NT2/D1 (cell line): ENCODE measurements around the gene CSTB.

Experiments
- SUZ12 ChIP-seq: IDR thresholded peaks from 2 replicates; pipeline ENCODE4 v1.6.1; 2011; ENCODE audit not compliant: insufficient read length, insufficient read depth; ENCODE audit errors: extremely low read depth
- YY1 ChIP-seq: IDR thresholded peaks from 2 replicates; pipeline ENCODE4 v1.6.1; 2011; ENCODE audit not compliant: insufficient read length, insufficient read depth

GRCh38 chr21:43794857-43795256 is 18.7 kb upstream of the CSTB start:
- TF ChIP-seq SUZ12, result no peak
- TF ChIP-seq YY1, result no peak
